HFFc6 (cell line): Measurements from ENCODE around the gene ZBP1. TPM values are rescaled to one million over a fixed set of nuclear protein-coding genes. Genes with fewer than 3 reads are reported as not detected.

Experiments used
- DNase-seq: peaks from one replicate; pipeline ENCODE4 v3.0.0-alpha.2; 2018
- H3K27ac Mint-ChIP-seq: 2 replicates; pipeline ENCODE4 v1.8.0; 2020; ENCODE audit warnings: mild to moderate bottlenecking, mixed read lengths
- H3K27me3 Mint-ChIP-seq: 2 replicates; pipeline ENCODE4 v1.8.0; 2021; ENCODE audit warnings: mild to moderate bottlenecking, moderate library complexity, mixed read lengths; ENCODE audit not compliant: insufficient read depth
- H3K36me3 Mint-ChIP-seq: 2 replicates; pipeline ENCODE4 v1.8.0; 2021; ENCODE audit warnings: low read depth, mixed read lengths
- H3K4me1 Mint-ChIP-seq: 2 replicates; pipeline ENCODE4 v1.8.0; 2020; ENCODE audit warnings: low read depth, mixed read lengths
- H3K4me3 Mint-ChIP-seq: 2 replicates; pipeline ENCODE4 v1.8.0; 2020; ENCODE audit warnings: mild to moderate bottlenecking, moderate library complexity, mixed read lengths
- H3K9me3 Mint-ChIP-seq: 2 replicates; pipeline ENCODE4 v1.8.0; 2020; ENCODE audit warnings: mild to moderate bottlenecking, mixed read lengths
- total RNA-seq, 6 experiments: library from RNA; stranded (reverse); fragmentation: NEBNext Ultra II Directional; extraction: Animal tissue kit (Norgen Biotek cat#: 25700); gene quantifications; 2 replicates in 1 of 6; 3 replicates in 5 of 6; pipeline ENCODE4 v1.2.3, GENCODE V29; 2021
- TF ChIP-seq, protein P1 (sequence below): fragments of 200-600 bp; sonication (generic); IDR thresholded peaks from 2 replicates; pipeline ENCODE4 v1.5.0; 2021; ENCODE audit warnings: antibody characterized with exemption, mild to moderate bottlenecking

ZBP1 gene
- total RNA-seq, 6 experiments from 2014 or later, result not detected

- DNase-seq, result no peak
- Mint-ChIP-seq H3K9me3 (no peaks in the 10 kb centered on the region), H3K27ac (no peak overlapping the region), H3K4me3 (no peak overlapping the region), H3K27me3 (peaks cover 2% of the 10 kb centered on the region), H3K36me3 (no peaks in the 10 kb centered on the region), H3K4me1 (no peaks in the 10 kb centered on the region)
- TF ChIP-seq, protein P1, sequence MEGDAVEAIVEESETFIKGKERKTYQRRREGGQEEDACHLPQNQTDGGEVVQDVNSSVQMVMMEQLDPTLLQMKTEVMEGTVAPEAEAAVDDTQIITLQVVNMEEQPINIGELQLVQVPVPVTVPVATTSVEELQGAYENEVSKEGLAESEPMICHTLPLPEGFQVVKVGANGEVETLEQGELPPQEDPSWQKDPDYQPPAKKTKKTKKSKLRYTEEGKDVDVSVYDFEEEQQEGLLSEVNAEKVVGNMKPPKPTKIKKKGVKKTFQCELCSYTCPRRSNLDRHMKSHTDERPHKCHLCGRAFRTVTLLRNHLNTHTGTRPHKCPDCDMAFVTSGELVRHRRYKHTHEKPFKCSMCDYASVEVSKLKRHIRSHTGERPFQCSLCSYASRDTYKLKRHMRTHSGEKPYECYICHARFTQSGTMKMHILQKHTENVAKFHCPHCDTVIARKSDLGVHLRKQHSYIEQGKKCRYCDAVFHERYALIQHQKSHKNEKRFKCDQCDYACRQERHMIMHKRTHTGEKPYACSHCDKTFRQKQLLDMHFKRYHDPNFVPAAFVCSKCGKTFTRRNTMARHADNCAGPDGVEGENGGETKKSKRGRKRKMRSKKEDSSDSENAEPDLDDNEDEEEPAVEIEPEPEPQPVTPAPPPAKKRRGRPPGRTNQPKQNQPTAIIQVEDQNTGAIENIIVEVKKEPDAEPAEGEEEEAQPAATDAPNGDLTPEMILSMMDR, result no peak
Measured at GRCh38 chr20:57653546-57653900, 33.3 kb upstream of the ZBP1 start.

DNA sequence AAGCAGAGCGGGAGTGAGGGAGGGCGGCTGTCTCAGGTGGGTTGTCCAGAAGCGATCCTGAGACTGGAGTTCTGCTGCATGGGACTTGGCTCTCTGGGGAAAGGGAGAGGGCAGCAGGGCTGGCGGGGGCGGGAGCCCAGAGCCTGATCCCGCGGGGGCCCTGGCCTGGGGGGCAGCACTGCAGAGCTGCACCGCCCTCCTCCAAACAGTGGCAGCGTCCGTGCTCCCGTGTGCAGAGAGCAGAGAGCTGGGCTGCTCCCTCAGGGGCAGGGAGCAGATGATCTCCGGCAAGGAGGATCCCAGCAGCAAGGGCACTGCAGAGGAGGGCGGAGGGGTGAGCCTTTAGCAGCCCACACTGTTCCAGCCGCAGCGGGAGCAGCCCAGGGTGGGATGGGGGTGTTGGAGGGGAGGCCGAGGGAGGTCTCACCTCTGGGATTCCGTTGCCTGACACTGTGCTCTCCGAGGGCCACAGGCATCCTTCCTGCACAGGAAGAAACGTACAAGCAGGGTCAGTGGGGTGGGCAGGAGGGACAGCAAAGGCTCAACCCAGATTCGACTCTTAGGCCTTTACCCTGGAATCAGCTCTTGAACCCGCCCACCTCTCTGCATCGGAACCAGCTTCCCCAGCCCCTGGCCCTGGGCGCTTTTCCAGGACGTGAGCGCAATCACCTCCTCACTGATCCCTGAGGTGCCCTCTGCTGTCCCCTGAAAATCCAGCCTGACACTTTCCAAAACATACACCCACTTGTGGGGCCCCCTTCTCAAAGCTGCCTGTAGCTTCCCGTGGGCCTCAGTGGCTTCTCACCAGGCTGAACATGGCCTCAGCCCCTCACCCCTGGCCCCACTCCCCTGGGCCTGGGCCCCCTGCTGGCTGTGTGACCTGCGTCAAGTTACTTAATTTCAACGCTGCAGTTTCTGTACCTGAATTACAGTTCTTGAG lies 32.6 kb upstream of the ZBP1 start:
- H3K27me3 Mint-ChIP-seq, result peaks cover 2% of the 10 kb centered on the region
- H3K4me1 Mint-ChIP-seq, result no peaks in the 10 kb centered on the region

DNA sequence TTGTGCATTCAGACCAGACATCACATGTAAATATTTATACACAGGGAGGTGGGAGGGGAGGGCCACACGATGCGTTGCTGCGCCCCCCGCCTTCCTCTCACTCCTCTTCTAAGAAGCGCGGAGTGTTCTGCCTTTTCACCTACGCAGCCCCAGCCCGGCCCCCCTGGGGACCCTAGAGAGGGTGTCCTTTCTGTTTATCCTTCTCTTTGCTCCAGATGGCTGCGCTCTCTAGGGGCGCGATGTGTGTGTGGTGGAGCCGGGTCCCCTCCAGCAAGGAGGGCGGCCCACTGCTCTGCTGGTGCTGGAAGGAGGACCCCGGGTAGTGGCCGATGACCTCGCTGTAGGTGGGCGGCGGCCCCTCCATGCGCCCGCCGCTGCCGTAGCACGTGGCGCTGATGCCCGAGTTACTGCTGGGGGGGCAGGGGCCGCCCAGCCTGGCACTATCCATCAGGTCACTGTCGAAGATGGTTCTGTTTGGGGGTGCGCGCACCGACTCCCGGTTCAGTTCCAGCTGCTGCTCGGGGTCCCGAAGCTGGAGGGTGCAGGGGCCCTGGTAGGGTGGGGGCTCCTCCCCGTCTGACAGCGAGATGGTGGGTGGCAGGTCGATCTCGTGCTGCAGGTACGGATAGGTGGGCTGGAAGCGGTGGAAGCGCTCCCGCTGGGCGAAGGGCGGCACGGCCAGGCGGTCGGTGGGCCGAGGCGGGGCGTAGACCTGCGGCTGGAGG lies 31.8 kb upstream of the ZBP1 start:
- Mint-ChIP-seq H3K4me1 (no peaks in the 10 kb centered on the region), H3K4me3 (no peak overlapping the region), H3K27ac (no peak overlapping the region), H3K36me3 (no peaks in the 10 kb centered on the region), H3K27me3 (peaks cover 2% of the 10 kb centered on the region), H3K9me3 (no peaks in the 10 kb centered on the region)
- DNase-seq, result no peak
- TF ChIP-seq, protein P1, result no peak

More for the DNA sequence above, 32.6 kb upstream of the ZBP1 start:
- Mint-ChIP-seq H3K36me3 (no peaks in the 10 kb centered on the region), H3K4me3 (no peak overlapping the region), H3K27ac (no peak overlapping the region), H3K9me3 (no peaks in the 10 kb centered on the region)
- TF ChIP-seq, protein P1, result no peak; the same call in 1 of the 2 replicates
- DNase-seq, result no peak

GRCh38 chr20:57650756-57651483 lies 30.7 kb upstream of the ZBP1 start:
- no peaks in the 10 kb centered on the region for H3K36me3 Mint-ChIP-seq
- TF ChIP-seq, protein P1, result no peak
- DNase-seq, result no peak
- H3K27me3 Mint-ChIP-seq, result peaks cover 2% of the 10 kb centered on the region
- H3K9me3 Mint-ChIP-seq, result no peaks in the 10 kb centered on the region; the same call in 1 of the 2 replicates
- H3K27ac Mint-ChIP-seq, result no peak overlapping the region
- no peaks in the 10 kb centered on the region for H3K4me1 Mint-ChIP-seq
- H3K4me3 Mint-ChIP-seq, result no peak overlapping the region

- TF ChIP-seq, protein P1, result no peak
- Mint-ChIP-seq H3K4me3 (no peak overlapping the region), H3K27me3 (peaks cover 2% of the 10 kb centered on the region)
Measured at GRCh38 chr20:57650266-57650665, 30.0 kb upstream of the ZBP1 start.

More at GRCh38 chr20:57650266-57650665, 30.0 kb upstream of the ZBP1 start:
- Mint-ChIP-seq H3K27ac (no peak overlapping the region), H3K4me1 (no peaks in the 10 kb centered on the region), H3K36me3 (no peaks in the 10 kb centered on the region), H3K9me3 (no peaks in the 10 kb centered on the region; the same call in 1 of the 2 replicates)
- DNase-seq, result no peak
